ENCODE measurements around the gene RHNO1. TPM values are rescaled to one million over a fixed set of nuclear protein-coding genes. Genes with fewer than 3 reads are reported as not detected.
A peak's percentile ranks its signal among the peaks of the same experiment; 100 is the strongest.

The RHNO1 gene
- total and polyA plus RNA-seq, 2 of the 13 experiments (the other 11 are each of a cell fraction or from before 2014, with no cell fraction given), result 27.2 to 49.6 TPM

- peak; percentile 73 for TF ChIP-seq ZBTB34 (CRISPR knock-in tag; IDR thresholded peaks at IDR 0.05)
- no peak for TF ChIP-seq ZMYM2 (CRISPR knock-in tag; IDR thresholded peaks at IDR 0.05)
- peak; percentile 37; the same call in 1 of the 2 replicates for TF ChIP-seq KLF11 (CRISPR knock-in tag; IDR thresholded peaks at IDR 0.05)
- TF ChIP-seq ZNF367 (CRISPR knock-in tag; IDR thresholded peaks at IDR 0.05; ENCODE audit: borderline replicate concordance), result peak; percentile 59; the same call in 1 of the 2 replicates
- peak; percentile 75; the same call in 1 of the 2 replicates for TF ChIP-seq ZBTB42 (CRISPR knock-in tag; IDR thresholded peaks at IDR 0.05)
- peak; percentile 81 for TF ChIP-seq CREB1 (IDR thresholded peaks at IDR 0.05)
- TF ChIP-seq CREB1 (CRISPR knock-in tag; IDR thresholded peaks at IDR 0.05), result peak; percentile 74; the same call in 1 of the 2 replicates
- TF ChIP-seq ZNF10 (CRISPR knock-in tag; IDR thresholded peaks at IDR 0.05; ENCODE audit: borderline replicate concordance, low read depth), result no peak
- 0 out of 2 replicates have a peak, but pooled peaks have one; percentile 25 for TF ChIP-seq ZZZ3 (CRISPR knock-in tag; IDR thresholded peaks at IDR 0.05; ENCODE audit: borderline replicate concordance)
- 0 out of 2 replicates have a peak, but pooled peaks have one; percentile 88 for TF ChIP-seq ZNF589 (CRISPR knock-in tag; conservative IDR thresholded peaks at IDR 0.05)
- TF ChIP-seq ZNF773 (CRISPR knock-in tag; IDR thresholded peaks at IDR 0.05; ENCODE audit: borderline replicate concordance), result peak; percentile 78
- no peak for TF ChIP-seq SSRP1 (CRISPR knock-in tag; IDR thresholded peaks at IDR 0.05)
- 0 out of 2 replicates have a peak, but pooled peaks have one; percentile 20 for TF ChIP-seq ZNF205 (CRISPR knock-in tag; IDR thresholded peaks at IDR 0.05)
- peak; percentile 79 for TF ChIP-seq TEAD3 (CRISPR knock-in tag; optimal IDR thresholded peaks at IDR 0.05; ENCODE audit: borderline replicate concordance)
- no peak for TF ChIP-seq GPN1 (CRISPR knock-in tag; IDR thresholded peaks at IDR 0.05; ENCODE audit: borderline replicate concordance)
- 0 out of 2 replicates have a peak, but pooled peaks have one; percentile 60 for TF ChIP-seq ARHGAP35 (CRISPR knock-in tag; IDR thresholded peaks at IDR 0.05; ENCODE audit: borderline replicate concordance)
- TF ChIP-seq ZMYM3 (CRISPR knock-in tag; IDR thresholded peaks at IDR 0.05), result 0 out of 2 replicates have a peak, but pooled peaks have one; percentile 24
- peak; percentile 80; the same call in 1 of the 2 replicates for TF ChIP-seq NFKB2 (CRISPR knock-in tag; IDR thresholded peaks at IDR 0.05; ENCODE audit: borderline replicate concordance)
- TF ChIP-seq NR2C2 (CRISPR knock-in tag; IDR thresholded peaks at IDR 0.05; ENCODE audit: borderline replicate concordance), result 0 out of 2 replicates have a peak, but pooled peaks have one; percentile 41
- 0 out of 2 replicates have a peak, but pooled peaks have one; percentile 73 for TF ChIP-seq ZNF510 (CRISPR knock-in tag; IDR thresholded peaks at IDR 0.05; ENCODE audit: low read depth)
- peak; percentile 71 for TF ChIP-seq ZNF777 (CRISPR knock-in tag; IDR thresholded peaks at IDR 0.05)
- TF ChIP-seq ZSCAN22 (CRISPR knock-in tag; IDR thresholded peaks at IDR 0.05), result no peak; the same call in 1 of the 2 replicates
- TF ChIP-seq MXD3 (CRISPR knock-in tag; IDR thresholded peaks at IDR 0.05), result peak; percentile 68
- TF ChIP-seq SP2 (CRISPR knock-in tag; IDR thresholded peaks at IDR 0.05), result peak; percentile 91
- peak; percentile 65; the same call in 1 of the 2 replicates for TF ChIP-seq ATF2 (CRISPR knock-in tag; IDR thresholded peaks at IDR 0.05)
- peak; percentile 77 for TF ChIP-seq ZNF616 (CRISPR knock-in tag; IDR thresholded peaks at IDR 0.05; ENCODE audit: low read depth)
- peak; percentile 80 for TF ChIP-seq GATAD1 (CRISPR knock-in tag; IDR thresholded peaks at IDR 0.05)
- peak; percentile 58; the same call in 1 of the 2 replicates for TF ChIP-seq ZBTB7B (CRISPR knock-in tag; IDR thresholded peaks at IDR 0.05)
Observed at GRCh38 chr12:2890388-2891239, 13.6 kb downstream of the RHNO1 start, which contains the start of gene TULP3 (continued).
